Uterine smooth muscle cell (primary cell): Measurements from ENCODE around the gene NANOGP8. TPM values are rescaled to one million over a fixed set of nuclear protein-coding genes. Genes with fewer than 3 reads are reported as not detected.

ENCODE experiments used
- total RNA-seq: library from RNA; depleted of rRNA; stranded (reverse); fragments of >200 nt; gene quantifications from 2 replicates; pipeline ENCODE4 v1.2.3, GENCODE V29; 2014

NANOGP8 gene, protein sequence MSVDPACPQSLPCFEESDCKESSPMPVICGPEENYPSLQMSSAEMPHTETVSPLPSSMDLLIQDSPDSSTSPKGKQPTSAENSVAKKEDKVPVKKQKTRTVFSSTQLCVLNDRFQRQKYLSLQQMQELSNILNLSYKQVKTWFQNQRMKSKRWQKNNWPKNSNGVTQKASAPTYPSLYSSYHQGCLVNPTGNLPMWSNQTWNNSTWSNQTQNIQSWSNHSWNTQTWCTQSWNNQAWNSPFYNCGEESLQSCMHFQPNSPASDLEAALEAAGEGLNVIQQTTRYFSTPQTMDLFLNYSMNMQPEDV
- total RNA-seq: not detected in 2 replicates

DNA sequence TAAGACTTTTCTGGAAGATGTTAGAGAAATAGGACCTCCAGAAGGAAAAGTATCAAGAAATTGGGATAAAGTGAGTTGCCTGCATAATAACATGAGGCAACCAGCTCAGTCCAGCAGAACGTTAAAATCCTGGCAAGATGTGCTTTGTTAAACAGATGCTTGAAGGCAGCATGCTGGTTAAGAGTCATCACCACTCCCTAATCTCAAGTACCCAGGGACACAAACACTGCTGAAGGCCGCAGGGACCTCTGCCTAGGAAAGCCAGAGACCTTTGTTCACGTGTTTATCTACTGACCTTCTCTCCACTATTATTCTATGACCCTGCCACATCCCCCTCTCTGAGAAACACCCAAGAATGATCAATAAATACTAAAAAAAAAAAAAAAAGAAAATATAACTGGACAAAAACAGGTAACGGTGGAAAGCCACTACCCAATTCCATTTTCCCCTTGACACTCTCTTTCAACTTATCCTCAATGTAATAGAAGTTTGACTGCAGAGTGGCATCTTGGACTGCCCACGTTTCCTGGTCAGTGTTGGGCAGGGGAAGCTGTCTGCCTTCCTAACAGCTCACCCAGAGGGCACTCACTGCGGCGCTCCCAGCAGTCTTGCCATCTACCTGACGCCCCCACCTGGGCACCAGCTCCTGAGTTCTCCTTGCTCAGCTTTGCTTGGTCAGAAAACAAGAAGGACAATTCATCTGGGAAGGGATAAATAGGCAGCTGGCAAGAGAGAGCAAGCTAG, at the start of gene NANOGP8:
TSS of gene NANOGP8 (minus strand) at position 120 of the 744 bp plus-strand sequence. CDS start 185 bp downstream, outside the sequence.

Other genes with a start within 250 kb of the NANOGP8 start
- 24.5 and 26.5 TPM in 2 replicates for gene AQR, start 115.6 kb downstream of the NANOGP8 start, total RNA-seq
- gene ZNF770, start 97.0 kb downstream of the NANOGP8 start, total RNA-seq: 35.7 and 53.1 TPM in 2 replicates